OCI-LY7 (cell line): ENCODE results near the gene CLCN6.

Experiments
- EZH2phosphoT487 ChIP-seq: fragments of 200-600 bp; sonication (generic); IDR thresholded peaks from 2 replicates; pipeline ENCODE4 v1.6.1; 2018; ENCODE audit warnings: low read depth, borderline replicate concordance, mild to moderate bottlenecking, mixed run types, antibody characterized with exemption, low read length, moderate library complexity, mixed read lengths
- TF ChIP-seq, protein P1 (sequence below): fragments of 200-600 bp; sonication (generic); conservative IDR thresholded peaks from 2 replicates; pipeline ENCODE4 v1.5.1; 2014; ENCODE audit warnings: mild to moderate bottlenecking, antibody characterized with exemption, low read length, moderate library complexity, mixed read lengths

DNA sequence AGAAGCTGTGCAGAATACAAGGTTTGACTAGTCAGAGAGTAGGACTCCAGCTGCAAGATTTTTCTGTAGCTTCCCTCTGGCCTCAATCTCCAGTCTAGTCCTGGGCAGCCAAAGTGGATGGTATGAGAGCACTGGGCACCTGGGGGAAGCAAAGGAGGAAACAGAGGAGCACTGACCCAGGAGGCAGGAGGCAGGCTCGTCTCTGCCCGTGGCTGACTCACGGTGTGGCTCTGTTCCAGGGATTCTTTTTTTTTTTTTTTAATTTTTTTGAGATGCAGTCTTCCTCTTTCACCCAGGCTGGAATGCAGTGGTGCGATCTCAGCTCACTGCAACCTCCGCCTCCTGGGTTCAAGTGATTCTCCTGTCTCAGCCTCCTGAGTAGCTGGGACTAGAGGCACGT, 56.9 kb downstream of the CLCN6 start:
- TF ChIP-seq, protein P1, sequence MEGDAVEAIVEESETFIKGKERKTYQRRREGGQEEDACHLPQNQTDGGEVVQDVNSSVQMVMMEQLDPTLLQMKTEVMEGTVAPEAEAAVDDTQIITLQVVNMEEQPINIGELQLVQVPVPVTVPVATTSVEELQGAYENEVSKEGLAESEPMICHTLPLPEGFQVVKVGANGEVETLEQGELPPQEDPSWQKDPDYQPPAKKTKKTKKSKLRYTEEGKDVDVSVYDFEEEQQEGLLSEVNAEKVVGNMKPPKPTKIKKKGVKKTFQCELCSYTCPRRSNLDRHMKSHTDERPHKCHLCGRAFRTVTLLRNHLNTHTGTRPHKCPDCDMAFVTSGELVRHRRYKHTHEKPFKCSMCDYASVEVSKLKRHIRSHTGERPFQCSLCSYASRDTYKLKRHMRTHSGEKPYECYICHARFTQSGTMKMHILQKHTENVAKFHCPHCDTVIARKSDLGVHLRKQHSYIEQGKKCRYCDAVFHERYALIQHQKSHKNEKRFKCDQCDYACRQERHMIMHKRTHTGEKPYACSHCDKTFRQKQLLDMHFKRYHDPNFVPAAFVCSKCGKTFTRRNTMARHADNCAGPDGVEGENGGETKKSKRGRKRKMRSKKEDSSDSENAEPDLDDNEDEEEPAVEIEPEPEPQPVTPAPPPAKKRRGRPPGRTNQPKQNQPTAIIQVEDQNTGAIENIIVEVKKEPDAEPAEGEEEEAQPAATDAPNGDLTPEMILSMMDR: no peak
- TF ChIP-seq EZH2phosphoT487: no peak
